ENCODE measurements around the gene CACNA1D. TPM values are rescaled to one million over a fixed set of nuclear protein-coding genes. Genes with fewer than 3 reads are reported as not detected.

Gene CACNA1D
- polyA plus RNA-seq, 1 experiment = 0.15 TPM

DNA sequence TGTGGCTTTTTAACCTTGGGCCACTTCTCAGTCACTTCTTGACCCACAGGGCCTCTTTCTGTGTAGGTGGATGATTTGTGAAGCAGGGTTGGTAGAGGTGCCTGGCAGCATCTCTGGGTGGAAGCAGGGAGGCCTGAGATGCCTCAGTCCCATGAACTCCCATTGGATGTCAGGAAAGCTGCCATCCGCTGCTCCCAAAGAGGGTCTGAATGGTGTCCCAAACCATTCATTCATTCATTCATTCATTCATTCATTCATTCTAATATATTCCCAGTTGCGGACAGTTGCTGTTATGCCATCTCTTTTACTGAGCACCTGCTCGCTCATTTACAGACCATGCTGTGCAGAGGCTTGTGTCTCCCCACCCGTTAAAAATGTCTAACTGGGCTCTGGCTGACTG, 253.1 kb downstream of the CACNA1D start:
- Histone ChIP-seq H3K27me3 (ENCODE audit: control insufficient read depth, insufficient read depth, low read length) (no peaks in the 10 kb centered on the region), H3K36me3 (ENCODE audit: control insufficient read depth, insufficient read depth, low read length) (no peaks in the 10 kb centered on the region), H3K4me3 (ENCODE audit: low read depth, low read length) (no peak overlapping the region)
- no peak for TF ChIP-seq CTCF (IDR thresholded peaks at IDR 0.05; ENCODE audit: insufficient read depth, low read depth, low read length)
- DNase-seq (ENCODE audit: low read depth) = no peak
- ChIA-PET CTCF (no interaction called here), POLR2A (no interaction called here)

DNA sequence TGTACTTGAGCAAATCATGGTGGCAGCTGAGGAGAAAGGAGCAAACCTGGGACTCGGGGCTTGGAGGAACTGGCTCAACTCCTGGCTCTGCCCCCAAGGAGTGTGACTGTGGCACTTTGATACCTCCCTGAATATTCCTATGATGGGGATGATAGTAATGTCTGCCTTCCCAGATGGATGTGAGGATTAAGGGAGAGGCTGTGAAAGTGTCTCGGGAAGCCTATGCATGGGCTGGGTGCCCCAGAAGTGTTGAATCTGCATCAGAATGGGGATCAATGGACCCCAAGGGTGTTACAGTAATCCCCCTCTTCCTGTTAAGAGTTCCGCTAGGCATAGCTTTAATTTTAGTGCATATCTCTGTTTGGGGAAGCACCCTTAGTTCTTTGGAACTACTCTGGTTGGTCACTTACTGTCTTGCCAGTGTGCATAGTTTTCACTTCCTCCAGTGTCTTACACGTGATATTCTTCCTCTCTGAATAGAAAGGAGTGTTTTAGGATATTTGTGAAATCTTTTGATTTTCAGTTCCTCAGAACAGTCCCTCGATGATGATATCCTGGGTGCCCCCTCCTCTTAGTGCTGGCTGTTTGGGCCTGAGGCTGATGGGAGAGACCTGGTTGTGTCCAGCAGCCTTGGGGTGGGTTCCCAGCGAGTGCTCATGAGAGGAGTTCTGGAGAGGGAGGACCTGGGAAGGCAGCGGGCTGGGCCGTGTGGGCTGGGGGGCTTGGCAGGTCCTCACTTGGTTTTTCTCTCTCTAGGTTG, 254.3 kb downstream of the CACNA1D start:
- Histone ChIP-seq H3K4me3 (ENCODE audit: low read depth, low read length) (no peak overlapping the region), H3K36me3 (ENCODE audit: control insufficient read depth, insufficient read depth, low read length) (no peaks in the 10 kb centered on the region), H3K27me3 (ENCODE audit: control insufficient read depth, insufficient read depth, low read length) (no peaks in the 10 kb centered on the region)
- TF ChIP-seq CTCF (IDR thresholded peaks at IDR 0.05; ENCODE audit: insufficient read depth, low read depth, low read length) = no peak
- no peak for DNase-seq (ENCODE audit: low read depth)
- ChIA-PET CTCF (interaction anchor here (0.6 kb wide), 1 partner anchor 40 kb away, joined by 4 read pairs; no protein-coding TSS in a partner anchor), POLR2A (no interaction called here)

GRCh38 chr3:53749448-53749847, 255.0 kb downstream of the CACNA1D start:
- DNase-seq (ENCODE audit: low read depth) = no peak
- H3K36me3 ChIP-seq (ENCODE audit: control insufficient read depth, insufficient read depth, low read length) = no peaks in the 10 kb centered on the region
- no peak for TF ChIP-seq CTCF (IDR thresholded peaks at IDR 0.05; ENCODE audit: insufficient read depth, low read depth, low read length)
- POLR2A ChIA-PET = no interaction called here
- no peaks in the 10 kb centered on the region for H3K27me3 ChIP-seq (ENCODE audit: control insufficient read depth, insufficient read depth, low read length)
- H3K4me3 ChIP-seq (ENCODE audit: low read depth, low read length) = no peak overlapping the region
- CTCF ChIA-PET = interaction anchor here (0.6 kb wide), 1 partner anchor 39 kb away, joined by 4 read pairs; no protein-coding TSS in a partner anchor

- Histone ChIP-seq H3K27me3 (ENCODE audit: control insufficient read depth, insufficient read depth, low read length) (no peaks in the 10 kb centered on the region), H3K36me3 (ENCODE audit: control insufficient read depth, insufficient read depth, low read length) (no peaks in the 10 kb centered on the region), H3K4me3 (ENCODE audit: low read depth, low read length) (no peak overlapping the region)
- DNase-seq (ENCODE audit: low read depth) = no peak
- no peak for TF ChIP-seq CTCF (IDR thresholded peaks at IDR 0.05; ENCODE audit: insufficient read depth, low read depth, low read length)
- POLR2A ChIA-PET = no interaction called here
- CTCF ChIA-PET = interaction anchor here (1.2 kb wide), 1 partner anchor 41 kb away, joined by 3 read pairs; no protein-coding TSS in a partner anchor
Measured at GRCh38 chr3:53750253-53751210, 256.1 kb downstream of the CACNA1D start.
